ENCODE measurements around the gene MYBPC2.

MYBPC2 gene

GRCh38 chr19:50482271-50482855, 49.7 kb downstream of the MYBPC2 start:
- no peak for FAIRE-seq

GRCh38 chr19:50482916-50483315, 50.2 kb downstream of the MYBPC2 start:
- no peak for FAIRE-seq

- FAIRE-seq = no peak
These were observed 52.7 kb downstream of the MYBPC2 start for GRCh38 chr19:50485284-50485955.

GRCh38 chr19:50486823-50487515, 54.3 kb downstream of the MYBPC2 start:
- FAIRE-seq = no peak

GRCh38 chr19:50488389-50489194, 55.9 kb downstream of the MYBPC2 start:
- FAIRE-seq = no peak

GRCh38 chr19:50489461-50490011, 56.8 kb downstream of the MYBPC2 start:
- no peak for FAIRE-seq

GRCh38 chr19:50490411-50490811, 57.7 kb downstream of the MYBPC2 start:
- no peak for FAIRE-seq

- no peak for FAIRE-seq
These were observed 58.3 kb downstream of the MYBPC2 start for GRCh38 chr19:50490991-50491472.

- no peak for FAIRE-seq
These were observed 59.8 kb downstream of the MYBPC2 start for GRCh38 chr19:50492303-50493052.

GRCh38 chr19:50493171-50493570, 60.5 kb downstream of the MYBPC2 start:
- FAIRE-seq = no peak

- FAIRE-seq = no peak
These were observed 61.7 kb downstream of the MYBPC2 start for GRCh38 chr19:50494186-50495019.

- no peak for FAIRE-seq
These were observed 62.4 kb downstream of the MYBPC2 start for GRCh38 chr19:50495020-50495531.

- no peak for FAIRE-seq
These were observed 63.7 kb downstream of the MYBPC2 start for GRCh38 chr19:50496189-50497021.

- FAIRE-seq = no peak
These were observed 64.3 kb downstream of the MYBPC2 start for GRCh38 chr19:50497022-50497405.

- FAIRE-seq = no peak
These were observed 65.7 kb downstream of the MYBPC2 start for GRCh38 chr19:50498219-50499056.

- no peak for FAIRE-seq
These were observed 67.5 kb downstream of the MYBPC2 start for GRCh38 chr19:50500060-50500752.

- no peak for FAIRE-seq
These were observed 68.1 kb downstream of the MYBPC2 start for GRCh38 chr19:50500753-50501151.

GRCh38 chr19:50501186-50501567, 68.5 kb downstream of the MYBPC2 start:
- FAIRE-seq = no peak
